CD4-positive, alpha-beta T cell treated with Interferon gamma for 1 hour (primary cell): ENCODE results near the gene SLC18A3.

Source experiments
- DNase-seq: peaks from one replicate; pipeline ENCODE4 v3.0.0-alpha.2; 2020

The SLC18A3 gene

GRCh38 chr10:49653273-49653929 is 43.3 kb downstream of the SLC18A3 start:
- DNase-seq = no peak

- no peak for DNase-seq
These were observed 44.1 kb downstream of the SLC18A3 start for GRCh38 chr10:49654036-49654693.

GRCh38 chr10:49655099-49655498 is 45.0 kb downstream of the SLC18A3 start:
- DNase-seq = no peak

- no peak for DNase-seq
These were observed 46.9 kb downstream of the SLC18A3 start for GRCh38 chr10:49656845-49657493.

GRCh38 chr10:49657606-49658005 is 47.5 kb downstream of the SLC18A3 start:
- no peak for DNase-seq

- no peak for DNase-seq
These were observed 51.2 kb downstream of the SLC18A3 start for GRCh38 chr10:49661140-49661856.
